Keratinocyte (primary cell): ENCODE data around the gene C9orf85.

Source experiments
- CTCF ChIP-seq, 3 experiments: IDR thresholded peaks in 1 of 3; conservative IDR thresholded peaks in 1 of 3; optimal IDR thresholded peaks in 1 of 3; 2 replicates in 2 of 3; 3 replicates in 1 of 3; pipeline versions ENCODE3 to v1.5.1; 2011; ENCODE audit warnings: low read length in 3 of 3, mild to moderate bottlenecking in 3 of 3, moderate library complexity in 2 of 3, control low read depth in 1 of 3, inconsistent platforms in 1 of 3; ENCODE audit not compliant: insufficient read depth in 2 of 3; ENCODE audit errors: extremely low read depth in 1 of 3
- EZH2 ChIP-seq: IDR thresholded peaks from one replicate; pipeline ENCODE4 v1.6.1; 2012; ENCODE audit warnings: inconsistent platforms, mild to moderate bottlenecking, low read length, moderate library complexity

GRCh38 chr9:71937898-71938297, 26.5 kb downstream of the C9orf85 start:
- no peak for TF ChIP-seq EZH2
- TF ChIP-seq CTCF (optimal IDR thresholded peaks at IDR 0.05 in 1 of 3, IDR thresholded peaks at IDR 0.05 in 1 of 3, conservative IDR thresholded peaks at IDR 0.05 in 1 of 3; ENCODE audit: extremely low read depth in 1 of 3, insufficient read depth in 2 of 3, low read length in 3 of 3): no peak
